ENCODE data around the gene ATP2C2. TPM values are rescaled to one million over a fixed set of nuclear protein-coding genes. Genes with fewer than 3 reads are reported as not detected.

The ATP2C2 gene
- total and polyA plus RNA-seq, 8 donors = 11.2 to 52.8 (median 22.2) TPM

DNA sequence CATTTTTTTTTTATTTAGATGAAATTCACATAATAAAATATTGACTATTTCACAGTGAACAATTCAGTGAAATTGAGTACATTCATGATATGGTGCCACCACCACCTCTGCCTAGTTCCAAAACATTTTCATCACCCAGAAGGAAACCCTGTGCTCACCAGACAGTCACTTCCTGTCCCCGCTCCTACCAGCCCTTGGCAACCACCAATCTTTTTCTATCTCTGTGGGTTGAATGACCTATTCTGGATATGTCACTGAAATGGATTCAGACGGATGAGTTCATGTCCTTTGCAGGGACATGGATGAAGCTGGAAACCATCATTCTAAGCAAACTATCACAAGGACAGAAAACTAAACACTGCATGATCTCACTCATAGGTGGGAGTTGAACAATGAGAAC lies 40.5 kb downstream of the ATP2C2 start:
- Histone ChIP-seq H3K36me3 (peaks cover 0 to 63% of the 10 kb centered on the region in 2 donors), H3K4me3 (no peak overlapping the region), H3K27ac (no peak overlapping the region), H3K27me3 (peaks cover 0 to 26% of the 10 kb centered on the region in 2 donors), H3K9me3 (no peaks in the 10 kb centered on the region), H3K4me1 (no peaks in the 10 kb centered on the region)
- DNase-seq = no peak
- ATAC-seq = no peak
- intact Hi-C loops (cut with DNase I) = no loop called here
- TF ChIP-seq, protein P1, sequence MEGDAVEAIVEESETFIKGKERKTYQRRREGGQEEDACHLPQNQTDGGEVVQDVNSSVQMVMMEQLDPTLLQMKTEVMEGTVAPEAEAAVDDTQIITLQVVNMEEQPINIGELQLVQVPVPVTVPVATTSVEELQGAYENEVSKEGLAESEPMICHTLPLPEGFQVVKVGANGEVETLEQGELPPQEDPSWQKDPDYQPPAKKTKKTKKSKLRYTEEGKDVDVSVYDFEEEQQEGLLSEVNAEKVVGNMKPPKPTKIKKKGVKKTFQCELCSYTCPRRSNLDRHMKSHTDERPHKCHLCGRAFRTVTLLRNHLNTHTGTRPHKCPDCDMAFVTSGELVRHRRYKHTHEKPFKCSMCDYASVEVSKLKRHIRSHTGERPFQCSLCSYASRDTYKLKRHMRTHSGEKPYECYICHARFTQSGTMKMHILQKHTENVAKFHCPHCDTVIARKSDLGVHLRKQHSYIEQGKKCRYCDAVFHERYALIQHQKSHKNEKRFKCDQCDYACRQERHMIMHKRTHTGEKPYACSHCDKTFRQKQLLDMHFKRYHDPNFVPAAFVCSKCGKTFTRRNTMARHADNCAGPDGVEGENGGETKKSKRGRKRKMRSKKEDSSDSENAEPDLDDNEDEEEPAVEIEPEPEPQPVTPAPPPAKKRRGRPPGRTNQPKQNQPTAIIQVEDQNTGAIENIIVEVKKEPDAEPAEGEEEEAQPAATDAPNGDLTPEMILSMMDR (IDR thresholded peaks at IDR 0.05) = no peak

DNA sequence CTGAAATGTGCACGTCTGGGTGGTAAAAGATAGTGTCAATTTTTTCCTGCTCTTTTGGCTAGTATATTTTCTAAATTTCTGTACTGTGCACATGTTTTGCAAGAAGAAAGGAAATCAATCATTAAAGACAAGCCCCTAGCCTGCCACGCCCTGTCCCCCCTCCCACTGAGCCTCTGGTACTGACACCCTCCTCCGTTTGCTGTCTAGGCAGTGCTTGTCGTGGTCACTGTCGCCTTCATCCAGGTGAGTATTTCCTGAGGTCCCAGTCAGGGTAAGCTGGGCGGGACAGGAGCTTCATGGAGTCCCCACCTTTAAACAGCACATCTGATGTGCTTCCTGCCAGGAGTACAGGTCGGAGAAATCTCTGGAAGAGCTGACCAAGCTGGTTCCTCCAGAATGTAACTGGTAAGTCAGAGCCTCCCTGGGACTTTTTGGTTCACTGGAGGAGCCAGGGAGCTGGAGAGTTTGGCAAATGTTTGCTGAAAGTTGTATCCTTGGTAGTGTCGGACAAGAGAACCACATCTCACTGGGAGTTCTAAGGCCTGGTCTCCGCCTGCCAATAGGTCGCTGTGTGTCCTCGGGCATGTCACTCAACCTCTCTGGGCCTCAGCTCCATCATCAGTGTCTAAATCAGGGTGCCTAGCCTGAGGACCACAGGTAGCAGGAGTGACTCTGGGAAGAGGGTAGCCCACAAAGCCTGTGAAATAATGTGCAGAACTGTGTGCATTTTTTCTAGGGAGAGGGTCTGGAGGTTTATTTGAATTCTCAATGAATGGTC lies 42.2 kb downstream of the ATP2C2 start:
- H3K9me3 ChIP-seq = no peaks in the 10 kb centered on the region
- DNase-seq (no peak), ATAC-seq (no peak)
- no peak overlapping the region for H3K27ac ChIP-seq
- peaks cover 0 to 48% of the 10 kb centered on the region in 2 donors for H3K36me3 ChIP-seq
- H3K4me3 ChIP-seq = no peak overlapping the region
- peaks cover 0 to 14% of the 10 kb centered on the region in 2 donors for H3K27me3 ChIP-seq
- intact Hi-C loops (cut with DNase I) = no loop called here
- no peaks in the 10 kb centered on the region for H3K4me1 ChIP-seq
- TF ChIP-seq, protein P1 (IDR thresholded peaks at IDR 0.05) = no peak

- H3K4me3 ChIP-seq = no peak overlapping the region
- DNase-seq = no peak
- H3K4me1 ChIP-seq = no peaks in the 10 kb centered on the region
- TF ChIP-seq, protein P1 (IDR thresholded peaks at IDR 0.05) = no peak
- H3K36me3 ChIP-seq = peaks cover 0 to 36% of the 10 kb centered on the region in 2 donors
- intact Hi-C loops (cut with DNase I) = no loop called here
- peaks cover 0 to 8% of the 10 kb centered on the region in 2 donors for H3K27me3 ChIP-seq
- no peak for ATAC-seq
- H3K9me3 ChIP-seq = no peaks in the 10 kb centered on the region
- no peak overlapping the region for H3K27ac ChIP-seq
Observed at GRCh38 chr16:84411768-84412167, 43.4 kb downstream of the ATP2C2 start.

DNA sequence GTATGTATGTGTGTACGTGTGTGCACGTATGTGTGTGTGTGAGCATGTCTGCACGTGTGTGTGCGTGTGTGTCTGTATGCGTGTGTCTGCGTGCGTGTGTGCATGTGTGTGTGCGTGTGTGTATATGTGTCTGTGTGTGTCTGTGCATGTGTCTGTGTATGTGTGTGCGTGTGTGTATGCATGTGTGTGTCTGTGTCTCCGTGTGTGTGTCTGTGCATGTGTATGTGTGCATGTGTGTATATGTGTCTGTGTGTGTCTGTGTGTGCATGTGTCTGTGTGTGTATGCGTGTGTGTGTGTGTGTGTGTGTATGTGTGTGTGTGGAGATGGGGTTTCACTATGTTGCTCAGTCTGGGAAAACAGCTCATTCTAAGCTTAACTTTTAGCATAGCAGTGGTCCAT lies 43.9 kb downstream of the ATP2C2 start:
- Histone ChIP-seq H3K9me3 (no peaks in the 10 kb centered on the region), H3K4me3 (no peak overlapping the region), H3K27ac (no peak overlapping the region), H3K4me1 (no peaks in the 10 kb centered on the region), H3K36me3 (peaks cover 0 to 32% of the 10 kb centered on the region in 2 donors), H3K27me3 (peaks cover 0 to 3% of the 10 kb centered on the region in 2 donors)
- ATAC-seq (no peak), DNase-seq (no peak)
- intact Hi-C loops (cut with DNase I) = no loop called here
- TF ChIP-seq, protein P1 (IDR thresholded peaks at IDR 0.05) = no peak

DNA sequence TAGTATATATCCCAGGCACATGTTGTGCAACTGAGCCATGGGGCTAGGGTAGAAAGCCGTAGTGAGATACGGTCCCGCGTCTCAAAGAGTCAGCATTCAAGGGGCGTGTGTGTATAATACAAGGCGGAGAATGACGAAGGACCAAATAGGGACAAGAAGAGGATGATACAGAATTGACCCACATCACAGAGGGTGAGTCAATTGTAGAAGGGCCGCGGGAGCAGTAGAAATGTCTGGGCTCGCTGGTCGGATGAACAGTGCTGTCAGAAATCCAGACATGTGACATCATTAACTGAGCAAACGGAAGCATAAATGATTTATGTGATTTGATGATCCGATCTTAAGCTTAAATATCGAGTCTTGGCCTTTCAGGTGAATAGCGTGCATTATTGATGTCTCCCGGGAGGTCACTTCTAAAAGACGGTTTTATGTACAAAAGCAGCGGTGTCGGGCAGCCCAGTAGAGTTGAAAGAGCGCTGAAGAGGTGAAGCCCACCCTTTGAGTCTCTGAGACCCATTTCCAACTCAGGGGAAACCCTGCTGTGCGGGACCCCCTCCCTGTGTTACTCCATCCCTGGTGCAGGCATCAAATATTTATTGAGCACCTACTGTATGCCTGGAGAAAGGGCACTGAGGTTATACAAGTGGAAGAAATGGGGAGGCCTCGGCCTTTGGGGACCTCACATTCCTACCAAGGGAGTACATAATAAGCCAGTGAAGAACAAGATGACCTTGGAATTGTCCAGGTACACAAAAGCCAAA lies 45.1 kb downstream of the ATP2C2 start:
- intact Hi-C loops (cut with DNase I) = no loop called here
- no peak for ATAC-seq
- Histone ChIP-seq H3K27ac (no peak overlapping the region), H3K4me3 (no peak overlapping the region), H3K27me3 (no peaks in the 10 kb centered on the region), H3K9me3 (no peaks in the 10 kb centered on the region), H3K4me1 (no peaks in the 10 kb centered on the region), H3K36me3 (peaks cover 0 to 22% of the 10 kb centered on the region in 2 donors)
- DNase-seq = no peak
- TF ChIP-seq, protein P1 (IDR thresholded peaks at IDR 0.05) = no peak
